Smooth muscle cell of the brain vasculature (primary cell): Measurements from ENCODE around the gene KIRREL1.

ENCODE experiments used
- DNase-seq: peaks from one replicate; pipeline ENCODE4 v3.0.0-alpha.2; 2012; ENCODE audit warnings: low read depth, low spot score

Gene KIRREL1

DNA sequence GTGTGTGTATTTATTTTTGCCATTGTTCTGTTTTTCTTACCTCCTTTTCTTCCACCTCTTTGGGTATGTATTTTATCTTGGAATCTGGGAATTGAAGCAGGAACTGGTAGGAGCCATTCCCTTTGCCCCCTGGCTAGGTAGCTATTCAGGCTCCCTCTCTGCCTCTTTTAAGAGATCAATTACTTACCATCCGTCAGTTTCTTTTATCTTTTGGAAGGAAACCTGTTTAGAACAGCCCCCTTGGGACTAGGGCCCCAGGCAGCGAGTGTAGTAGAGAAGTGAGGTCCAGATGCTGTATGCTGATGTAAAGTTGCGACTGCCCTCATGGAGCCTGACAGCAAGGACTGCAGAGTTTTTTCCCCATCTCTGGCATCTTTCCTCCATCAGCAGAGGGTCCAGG lies 41.6 kb downstream of the KIRREL1 start:
- DNase-seq, result no peak

- DNase-seq, result no peak
These were observed 42.6 kb downstream of the KIRREL1 start for GRCh38 chr1:158035976-158036583.

DNA sequence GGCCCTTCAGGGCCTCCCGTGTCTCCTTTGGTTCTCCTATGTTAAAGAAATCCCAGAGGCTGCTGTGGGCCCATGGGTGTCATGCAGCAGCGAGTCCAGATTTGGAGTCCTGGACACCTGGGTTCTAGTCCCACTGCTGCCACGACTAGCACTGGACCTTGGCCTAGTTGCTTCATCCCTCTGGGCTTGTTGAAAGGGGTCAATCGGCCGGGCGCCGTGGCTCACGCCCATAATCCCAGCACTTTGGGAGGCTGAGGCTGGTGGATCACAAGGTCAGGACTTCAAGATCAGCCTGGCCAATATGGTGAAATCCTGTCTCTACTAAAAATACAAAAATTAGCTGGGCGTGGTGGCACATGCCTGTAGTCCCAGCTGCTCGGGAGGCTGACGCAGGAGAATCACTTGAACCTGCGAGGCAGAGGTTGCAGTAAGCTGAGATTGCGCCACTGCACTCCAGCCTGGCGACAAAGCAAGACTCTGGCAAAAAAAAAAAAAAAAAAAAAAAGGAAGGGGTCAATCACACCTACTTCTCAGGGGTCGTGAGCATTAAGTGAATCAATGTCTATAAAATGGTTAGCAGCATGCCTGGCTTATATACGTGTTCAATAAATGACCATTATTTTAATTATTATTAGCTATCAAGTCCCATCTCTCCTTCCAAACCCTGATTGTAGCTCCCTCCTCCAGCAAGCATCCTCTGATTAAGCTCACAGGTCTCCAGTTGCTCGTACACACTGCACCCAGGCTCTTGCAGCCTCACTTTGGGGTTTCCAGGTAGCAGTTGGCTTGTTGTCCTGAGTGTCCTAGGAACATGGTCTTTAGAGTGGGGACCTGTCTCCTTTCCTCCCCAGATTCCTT lies 43.8 kb downstream of the KIRREL1 start:
- no peak for DNase-seq

DNA sequence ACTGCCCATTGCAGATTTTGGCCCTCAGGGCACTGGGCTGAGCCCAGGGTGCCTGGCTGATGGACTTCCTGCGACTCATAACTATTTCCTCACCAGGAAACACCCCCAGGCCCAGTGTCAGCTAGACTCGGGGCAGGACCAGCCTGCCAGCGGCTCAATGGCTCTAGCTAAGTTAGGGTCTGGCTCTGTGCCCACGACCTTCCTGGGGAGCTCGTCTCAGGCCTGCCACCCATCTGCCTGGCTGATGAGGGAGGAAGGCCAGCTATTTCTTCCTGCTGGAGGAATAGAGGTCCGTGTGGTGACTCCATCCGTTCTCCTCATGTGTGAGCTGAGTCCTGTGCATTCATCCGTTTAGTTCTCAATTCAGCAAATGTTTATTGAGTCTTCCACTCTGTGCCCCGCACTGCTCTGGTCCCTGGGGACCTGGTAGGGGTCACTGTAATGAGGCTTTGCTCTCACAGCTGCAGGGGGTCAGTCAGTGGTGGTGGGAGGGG lies 44.5 kb downstream of the KIRREL1 start:
- no peak for DNase-seq

GRCh38 chr1:158038793-158039192 lies 45.3 kb downstream of the KIRREL1 start:
- DNase-seq, result no peak

DNA sequence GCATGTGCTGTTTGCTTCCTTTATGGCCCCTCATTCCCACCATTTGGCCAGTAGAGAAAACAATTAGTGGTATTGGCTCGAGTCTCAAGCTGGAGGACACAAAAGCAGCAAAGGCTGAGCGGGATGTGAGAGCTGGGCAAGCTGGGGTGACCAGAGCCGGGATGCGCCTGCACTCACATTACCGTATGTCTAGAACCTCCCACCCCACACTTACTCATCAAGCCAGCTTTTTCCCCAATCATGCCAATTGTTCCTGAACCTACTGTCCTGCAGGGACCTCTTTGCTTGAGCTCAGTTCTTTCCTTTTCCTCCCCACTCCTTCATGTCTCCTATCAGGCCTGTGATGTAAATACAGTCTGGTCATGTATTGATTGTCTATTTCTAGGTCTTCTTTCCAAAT lies 45.9 kb downstream of the KIRREL1 start:
- no peak for DNase-seq

- no peak for DNase-seq
These were observed 46.9 kb downstream of the KIRREL1 start for GRCh38 chr1:158040323-158040722.

GRCh38 chr1:158043232-158043631 lies 49.8 kb downstream of the KIRREL1 start:
- no peak for DNase-seq

DNA sequence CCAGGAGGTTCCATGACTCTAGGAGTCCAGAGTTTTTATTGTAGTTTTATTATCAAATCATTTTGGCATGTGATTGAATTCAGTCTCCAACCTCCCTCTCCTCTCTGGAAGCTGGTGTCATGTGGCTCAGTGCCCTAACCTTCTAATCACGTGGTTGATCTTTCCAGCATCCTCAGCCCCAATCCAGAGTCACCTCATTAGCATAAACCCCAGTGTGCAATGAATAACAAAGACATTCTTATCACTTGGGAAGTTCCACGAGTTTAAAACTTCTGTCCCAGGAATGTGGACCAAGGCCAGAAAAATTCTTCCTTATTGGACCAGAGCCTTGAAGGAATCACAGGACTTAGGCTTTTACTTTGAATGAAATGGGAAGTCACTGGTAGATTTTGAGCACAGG lies 52.2 kb downstream of the KIRREL1 start:
- no peak for DNase-seq

GRCh38 chr1:158046715-158047510 lies 53.5 kb downstream of the KIRREL1 start:
- no peak for DNase-seq

DNA sequence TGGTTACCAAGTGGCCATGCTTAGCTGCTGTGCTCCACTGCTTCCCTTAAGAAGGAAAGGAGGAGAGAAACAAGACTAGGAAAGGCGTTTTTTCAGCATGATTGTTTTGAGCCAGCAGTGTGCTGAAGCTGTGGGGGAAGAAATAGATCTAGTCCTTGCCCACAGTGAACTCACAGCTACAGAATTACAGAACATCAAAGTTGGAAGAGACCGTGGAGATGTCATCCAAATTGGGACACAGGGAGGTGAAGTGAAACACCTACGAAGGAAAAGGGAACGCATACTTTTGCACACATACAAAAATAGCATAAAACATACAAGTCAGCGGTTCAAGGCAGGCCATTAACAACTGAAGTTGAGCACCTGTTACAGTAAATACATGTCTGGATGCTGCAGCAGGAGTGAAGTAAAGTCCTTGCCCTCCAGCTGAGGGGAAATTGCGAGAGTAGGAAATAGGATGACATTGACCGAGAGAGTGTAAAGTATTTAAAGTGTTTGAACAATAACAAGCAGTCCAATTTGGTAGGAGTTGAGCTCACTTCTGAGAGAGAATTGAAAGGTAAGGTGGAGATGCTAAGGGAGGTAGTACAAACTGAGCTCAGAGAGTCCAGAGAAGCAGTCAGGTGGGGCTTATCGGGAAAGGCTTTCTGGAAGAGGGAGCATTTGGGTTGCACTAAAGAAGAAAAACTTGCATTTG lies 55.1 kb downstream of the KIRREL1 start:
- DNase-seq, result no peak

DNA sequence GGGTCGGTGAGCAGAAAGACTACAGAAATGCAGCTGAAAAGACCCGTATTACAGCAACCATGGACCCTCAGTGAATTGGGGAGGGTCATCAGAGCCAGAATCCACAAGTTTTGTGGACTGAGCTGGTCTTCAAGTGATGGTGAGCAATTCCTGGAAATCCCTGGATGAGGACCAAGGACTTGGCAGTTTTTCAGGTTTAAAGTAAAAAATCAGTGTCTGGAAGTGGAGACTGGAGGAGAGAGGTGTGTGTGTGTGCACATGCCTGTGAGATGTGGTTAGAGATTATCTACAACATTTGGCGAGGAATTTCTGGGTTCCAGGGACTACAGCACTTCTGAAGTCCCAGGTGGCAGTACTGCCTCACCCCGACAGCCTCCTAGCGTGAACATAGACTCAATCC lies 56.4 kb downstream of the KIRREL1 start:
- no peak for DNase-seq

DNA sequence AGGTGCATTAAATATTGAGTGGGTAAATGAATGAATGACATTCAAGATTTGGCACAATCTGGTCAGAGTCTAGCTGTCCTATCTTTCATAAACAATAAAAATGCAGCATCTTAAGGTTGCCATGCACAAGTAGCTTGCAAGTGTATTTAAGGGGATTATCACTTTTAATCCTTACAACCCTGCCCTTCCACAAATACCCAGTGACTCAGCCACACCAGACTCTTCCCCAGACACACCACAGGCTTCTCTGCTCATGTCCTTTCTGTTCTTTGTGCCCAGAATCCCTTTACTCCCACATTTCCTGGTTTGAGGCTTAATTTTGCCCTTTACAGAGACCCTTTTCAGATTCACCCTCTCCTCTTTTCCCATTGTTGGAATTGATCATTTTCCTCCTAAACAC lies 59.8 kb downstream of the KIRREL1 start:
- DNase-seq, result no peak

DNA sequence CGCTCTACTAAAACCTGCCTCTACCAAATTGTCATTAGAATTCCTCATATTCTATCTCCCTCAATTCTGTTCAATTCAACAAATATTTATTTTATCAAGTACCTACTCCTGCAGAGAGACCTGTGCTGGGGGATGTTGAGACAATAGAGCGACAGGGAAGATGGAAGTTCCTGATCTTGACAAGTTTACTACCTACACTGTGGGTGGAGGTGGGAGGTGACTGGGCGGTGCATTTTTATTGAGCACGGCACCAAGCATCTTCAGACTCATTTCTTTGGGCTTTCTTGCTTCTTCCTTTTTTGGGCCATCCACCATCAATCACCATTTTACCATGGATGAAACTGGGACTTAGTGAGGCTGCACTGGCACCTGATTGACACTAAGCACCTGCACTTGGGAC lies 61.3 kb downstream of the KIRREL1 start:
- no peak for DNase-seq

GRCh38 chr1:158055854-158056253 lies 62.4 kb downstream of the KIRREL1 start:
- DNase-seq, result no peak

DNA sequence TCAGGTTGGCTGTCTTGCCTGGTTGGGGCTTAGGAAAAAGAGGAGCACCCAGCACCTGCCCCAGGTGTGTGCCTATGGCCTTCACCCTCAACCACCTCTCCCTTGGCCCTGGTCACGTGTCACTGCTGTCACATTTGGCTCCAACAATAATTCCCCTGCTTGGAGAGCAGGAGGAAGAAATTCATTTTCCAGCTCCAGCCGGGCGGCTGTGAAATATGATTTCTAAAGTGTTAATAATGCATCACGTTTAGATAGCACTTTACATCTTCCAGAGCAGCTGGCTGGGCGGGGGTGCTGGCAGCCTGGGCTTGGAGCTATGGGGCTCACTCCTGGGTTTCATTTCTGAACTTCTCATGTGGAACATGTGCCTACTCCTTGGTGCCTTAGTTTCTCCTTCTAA lies 63.1 kb downstream of the KIRREL1 start:
- no peak for DNase-seq

DNA sequence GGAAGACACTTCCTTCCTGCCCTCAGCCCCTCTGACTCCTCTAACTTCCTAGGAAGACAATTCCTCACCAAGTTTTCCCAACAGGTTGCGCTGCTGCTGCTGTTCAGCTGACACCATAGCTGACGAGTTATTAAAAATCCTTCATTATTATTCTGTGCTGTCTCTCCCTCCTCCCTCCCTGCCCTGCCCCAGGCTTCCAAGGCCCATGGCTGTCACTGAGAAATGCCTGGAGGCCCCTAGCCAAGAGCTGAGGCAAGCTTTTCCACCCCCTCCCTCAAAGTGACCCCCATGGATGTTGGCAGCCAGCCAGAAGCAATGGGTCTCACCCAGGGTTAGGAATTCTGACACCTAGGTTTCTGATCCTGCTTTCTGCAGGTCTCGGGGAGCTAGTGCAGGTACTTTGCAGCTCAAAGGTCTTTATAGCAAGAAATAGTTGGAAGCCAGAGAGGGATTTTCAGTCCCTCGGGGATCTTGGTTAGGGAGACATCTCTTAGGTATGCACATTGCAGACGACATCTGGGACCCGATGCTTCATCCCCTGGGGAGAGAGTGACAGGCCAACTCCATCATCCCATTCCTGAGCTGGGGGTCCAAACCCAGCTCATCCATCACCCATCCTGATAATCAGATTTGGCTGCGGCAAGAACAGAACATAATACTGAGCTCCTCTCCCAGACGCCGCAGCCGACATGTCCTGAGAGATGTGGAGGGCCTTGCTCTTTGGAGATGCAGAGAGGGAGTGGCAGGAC lies 65.0 kb downstream of the KIRREL1 start:
- no peak for DNase-seq

- DNase-seq, result no peak
These were observed 66.5 kb downstream of the KIRREL1 start for GRCh38 chr1:158059984-158060383.

GRCh38 chr1:158062174-158062573 lies 68.7 kb downstream of the KIRREL1 start:
- DNase-seq, result no peak

- DNase-seq, result no peak
These were observed 74.2 kb downstream of the KIRREL1 start for GRCh38 chr1:158067662-158068061.

GRCh38 chr1:158068918-158069317 lies 75.5 kb downstream of the KIRREL1 start:
- no peak for DNase-seq
